Left hindlimb (tissue), 1 donor: ENCODE data around the gene ADARB1.

Experiments used
- DNase-seq: peaks from one replicate; pipeline ENCODE4 v3.0.0-alpha.2; 2018

ADARB1 gene

GRCh38 chr21:45243603-45244002, 169.2 kb downstream of the ADARB1 start:
- no peak for DNase-seq

- DNase-seq, result no peak
These were observed 170.5 kb downstream of the ADARB1 start for GRCh38 chr21:45244799-45245340.

- DNase-seq, result no peak
These were observed 172.3 kb downstream of the ADARB1 start for GRCh38 chr21:45246386-45247320.

DNA sequence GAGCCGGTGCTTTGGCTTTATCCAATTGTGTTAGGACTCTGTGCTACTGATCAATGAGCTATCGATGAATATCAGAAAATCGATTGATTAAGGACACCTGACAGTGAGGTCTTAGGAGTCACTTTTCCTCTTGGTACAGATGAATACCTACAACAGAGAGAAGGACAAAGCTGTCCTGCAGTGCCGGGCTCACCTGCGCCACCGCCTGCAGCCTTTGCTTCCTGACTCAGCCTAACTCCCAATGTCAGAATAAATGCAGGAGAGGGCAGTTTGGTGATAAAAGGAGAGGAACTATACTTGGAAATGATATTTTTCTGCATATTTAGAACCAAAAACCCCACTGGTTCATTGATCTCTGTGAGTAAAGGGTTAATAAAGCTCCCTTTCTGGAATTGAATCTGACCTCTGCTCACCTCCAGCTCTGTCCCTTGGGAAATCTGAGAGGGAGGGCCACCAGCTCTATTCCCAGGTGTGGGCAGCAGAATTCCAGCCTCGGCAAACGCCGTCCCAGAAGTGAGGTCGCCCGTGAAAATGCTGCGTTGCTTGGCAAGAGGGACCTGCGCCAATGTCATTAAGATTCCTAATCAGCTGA, 174.0 kb downstream of the ADARB1 start:
- DNase-seq, result no peak

- DNase-seq, result no peak
These were observed 174.6 kb downstream of the ADARB1 start for GRCh38 chr21:45248893-45249381.

DNA sequence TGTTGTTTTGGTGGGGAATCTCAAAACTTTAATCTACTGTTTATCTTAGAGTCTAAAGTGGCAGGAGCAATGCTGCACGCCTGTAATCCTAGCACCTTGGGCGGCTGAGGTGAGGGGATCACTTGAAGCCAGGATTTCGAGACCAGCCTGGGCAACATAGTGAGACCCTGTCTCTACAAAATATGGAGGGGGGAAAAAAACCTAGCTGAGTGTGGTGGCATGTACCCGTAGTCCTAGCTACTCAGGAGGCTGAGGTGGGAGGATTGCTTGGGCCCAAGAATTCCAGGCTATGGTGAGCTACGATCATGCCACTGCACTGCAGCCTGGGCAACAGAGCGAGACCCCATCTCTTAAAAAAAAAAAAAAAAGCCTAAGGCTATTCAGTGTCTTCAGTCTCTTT, 175.2 kb downstream of the ADARB1 start:
- no peak for DNase-seq

- no peak for DNase-seq
These were observed 175.9 kb downstream of the ADARB1 start for GRCh38 chr21:45250272-45250671.

GRCh38 chr21:45250914-45251634, 176.7 kb downstream of the ADARB1 start:
- no peak for DNase-seq

DNA sequence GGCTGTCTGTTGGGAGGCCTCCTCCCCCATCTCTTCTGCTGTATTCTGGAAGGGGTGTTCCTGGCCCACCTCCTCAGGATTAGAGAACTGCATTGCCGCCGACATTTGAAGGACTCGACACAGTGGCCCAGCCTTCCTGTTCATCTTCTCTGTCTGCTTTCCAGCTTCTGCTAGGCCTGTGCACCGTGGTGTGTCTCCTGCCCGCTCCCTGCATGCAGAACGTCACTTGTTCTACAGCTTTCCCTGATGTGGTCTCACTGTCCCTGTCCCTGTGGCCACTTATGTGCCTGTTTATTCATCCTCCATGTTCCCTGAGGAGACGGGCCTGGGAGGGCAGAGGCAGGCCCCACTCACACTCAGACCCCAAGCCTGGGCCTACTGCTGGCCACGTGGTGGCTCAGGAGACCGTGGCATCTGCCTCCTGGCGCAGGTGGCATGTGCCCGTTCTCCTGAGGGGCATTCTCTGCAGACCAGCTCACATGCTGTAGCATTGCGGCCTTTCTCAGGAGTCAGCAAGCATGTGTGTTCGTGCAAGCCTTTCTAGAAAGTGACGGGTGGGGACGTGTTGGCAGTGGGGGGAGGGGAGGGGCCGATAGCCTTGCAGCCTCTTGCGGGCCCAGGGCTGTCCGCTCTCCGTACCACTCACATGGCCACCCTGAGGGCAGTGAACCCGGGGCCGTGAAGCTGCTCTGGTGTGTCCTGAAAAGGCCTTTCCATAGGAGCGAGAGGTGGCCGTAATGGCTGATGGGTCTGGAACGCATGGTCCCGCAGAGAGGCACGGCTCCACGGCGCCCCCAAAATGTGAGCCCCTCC, 177.5 kb downstream of the ADARB1 start:
- DNase-seq, result no peak

GRCh38 chr21:45252448-45252925, 178.1 kb downstream of the ADARB1 start:
- no peak for DNase-seq

DNA sequence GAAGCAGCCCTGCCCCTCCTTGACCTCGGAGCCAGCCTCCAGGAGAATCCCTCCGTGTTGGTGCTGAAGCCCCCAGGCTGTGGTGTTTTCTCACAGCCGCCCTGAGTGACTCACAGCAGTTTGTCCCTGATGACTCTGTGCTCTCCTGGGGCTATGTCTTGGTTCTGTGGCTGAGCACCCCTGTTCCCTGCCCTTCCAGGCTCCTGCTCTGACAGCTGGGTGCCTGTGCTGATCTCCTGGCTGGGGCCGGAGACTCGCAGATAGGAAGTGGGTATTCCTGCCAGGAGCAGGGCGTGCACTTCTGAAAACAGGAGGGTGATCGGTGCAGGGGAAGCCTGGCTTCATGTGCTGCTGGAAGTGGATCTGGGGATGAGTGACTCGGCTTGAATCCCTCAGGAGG, 178.8 kb downstream of the ADARB1 start:
- DNase-seq, result no peak

- DNase-seq, result no peak
These were observed 179.5 kb downstream of the ADARB1 start for GRCh38 chr21:45253633-45254459.

DNA sequence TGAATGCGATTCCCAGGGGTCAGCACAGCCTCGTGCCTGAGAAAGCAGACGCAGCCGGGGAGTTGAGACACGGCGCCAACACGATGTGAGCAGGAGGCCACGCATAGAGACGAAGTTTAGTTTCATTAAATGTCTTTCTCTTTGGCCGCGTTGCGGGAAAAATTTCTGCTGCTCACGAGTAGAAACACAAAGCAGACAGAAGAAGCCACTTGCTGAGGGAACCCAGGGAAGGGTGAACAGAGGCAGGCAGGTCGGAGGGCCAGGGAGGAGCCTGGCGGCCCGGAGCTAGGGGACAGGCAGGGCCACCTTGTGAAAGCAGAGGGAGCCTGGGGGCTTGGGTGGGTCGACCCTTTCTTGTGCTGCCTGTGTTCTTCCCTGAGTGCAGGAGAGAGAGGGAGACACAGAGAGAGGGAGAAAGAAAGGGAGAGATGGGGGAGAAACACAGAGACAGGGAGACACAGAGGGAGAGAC, 180.1 kb downstream of the ADARB1 start:
- DNase-seq, result no peak

DNA sequence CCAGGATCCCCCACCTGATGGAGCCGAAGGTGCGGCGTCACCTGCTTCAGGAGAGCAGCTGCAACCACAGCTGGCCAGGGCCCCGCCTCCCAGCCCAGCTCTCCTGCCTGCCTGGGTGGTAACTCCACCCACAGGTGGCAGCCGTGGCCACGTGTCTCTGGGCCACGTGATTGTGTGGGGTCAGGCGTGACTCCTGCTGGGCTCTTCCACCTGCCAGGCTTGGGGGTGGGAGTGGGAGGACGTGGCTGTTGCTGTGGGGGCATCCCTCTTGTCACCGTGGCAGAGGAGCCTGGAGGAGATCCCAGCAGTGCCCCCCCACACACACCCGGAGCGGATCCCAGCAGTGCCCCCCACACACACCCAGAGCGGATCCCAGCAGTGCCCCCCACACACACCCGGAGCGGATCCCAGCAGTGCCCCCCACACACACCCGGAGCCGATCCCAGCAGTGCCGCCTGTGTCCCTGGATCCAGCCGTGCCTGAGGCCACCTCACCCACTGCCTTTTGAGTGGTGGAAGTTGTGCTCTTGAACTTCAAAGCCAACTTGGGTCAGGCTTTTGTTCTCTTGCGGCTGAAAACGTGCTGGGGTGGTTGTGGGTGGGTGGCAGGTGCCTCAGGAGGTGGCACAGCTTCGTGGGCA, 181.1 kb downstream of the ADARB1 start:
- no peak for DNase-seq

DNA sequence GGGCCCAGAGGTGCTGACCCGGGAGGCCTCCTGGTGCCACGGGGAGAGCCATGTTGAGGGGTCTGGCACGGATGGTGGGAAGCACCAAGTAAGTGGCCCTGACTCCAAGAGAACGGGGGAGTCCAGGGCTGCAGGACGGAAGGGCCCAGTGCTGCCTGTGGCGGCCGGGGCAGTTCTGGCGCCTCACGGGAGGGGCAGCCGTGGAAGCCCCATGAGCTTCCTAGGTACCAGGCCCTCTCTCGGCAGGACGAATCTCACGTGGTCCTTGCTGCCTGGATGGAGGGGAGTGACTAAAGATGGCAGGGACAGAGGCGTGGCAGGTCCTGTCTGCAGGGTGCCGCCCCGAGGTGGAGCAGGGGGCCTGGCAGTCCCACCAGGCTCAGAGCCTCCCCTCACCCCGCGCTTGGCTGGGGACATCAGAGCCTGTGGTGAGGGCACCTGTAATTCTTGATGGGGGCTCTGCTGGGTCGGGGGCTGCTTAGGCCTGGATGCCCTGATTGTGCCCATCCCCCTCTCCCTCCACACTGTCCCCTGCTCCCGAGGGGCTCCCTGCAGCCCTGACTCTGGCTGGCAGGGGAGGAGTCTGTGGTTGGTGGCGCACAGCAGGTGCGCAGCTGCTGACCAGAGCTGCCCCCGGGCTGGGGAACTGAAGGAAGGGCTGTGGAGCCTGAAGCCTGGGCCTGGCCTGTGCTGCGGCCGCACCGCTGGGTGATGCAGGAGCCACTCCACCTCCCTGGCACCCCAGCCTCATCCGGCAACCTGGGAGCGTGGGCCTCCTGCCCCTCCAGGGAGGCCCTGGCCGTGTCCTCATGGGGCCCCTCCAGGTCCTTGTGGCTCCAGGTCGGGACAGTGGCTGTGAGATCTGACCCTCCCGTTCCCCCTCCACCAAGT, 181.9 kb downstream of the ADARB1 start:
- no peak for DNase-seq

- no peak for DNase-seq
These were observed 182.7 kb downstream of the ADARB1 start for GRCh38 chr21:45256912-45257672.

DNA sequence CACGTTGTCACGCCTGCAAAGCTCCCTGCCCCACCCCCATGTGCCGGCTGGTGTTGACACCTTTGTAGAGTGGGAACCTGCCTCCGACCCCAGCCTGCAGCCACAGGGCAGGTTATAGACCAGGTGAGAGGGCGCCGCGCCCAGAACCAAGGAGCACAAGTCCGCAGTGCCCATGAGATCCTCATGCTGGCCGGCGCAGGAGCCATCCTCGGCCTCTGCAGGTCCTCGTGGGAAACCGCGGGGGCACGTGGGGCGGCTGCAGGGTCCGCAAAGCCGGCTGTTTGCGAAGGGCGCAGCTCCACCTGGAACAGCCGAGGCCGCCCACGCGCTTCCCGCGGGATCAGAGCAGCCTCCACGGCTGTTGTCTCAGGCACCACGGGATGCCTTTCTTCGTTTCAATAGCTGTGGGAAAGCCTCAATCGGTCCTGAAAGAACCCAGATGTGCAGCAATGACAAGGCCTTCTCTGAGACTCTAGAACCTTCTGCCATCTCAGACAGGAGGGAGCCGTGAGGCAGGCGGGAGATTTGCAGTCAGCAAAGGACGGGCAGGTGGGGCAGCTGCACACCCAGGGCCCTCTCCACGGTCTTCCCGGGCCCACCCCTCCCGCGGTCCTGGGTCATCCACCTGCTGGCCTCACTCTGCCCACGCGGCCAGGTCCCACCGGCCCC, 183.4 kb downstream of the ADARB1 start:
- no peak for DNase-seq

DNA sequence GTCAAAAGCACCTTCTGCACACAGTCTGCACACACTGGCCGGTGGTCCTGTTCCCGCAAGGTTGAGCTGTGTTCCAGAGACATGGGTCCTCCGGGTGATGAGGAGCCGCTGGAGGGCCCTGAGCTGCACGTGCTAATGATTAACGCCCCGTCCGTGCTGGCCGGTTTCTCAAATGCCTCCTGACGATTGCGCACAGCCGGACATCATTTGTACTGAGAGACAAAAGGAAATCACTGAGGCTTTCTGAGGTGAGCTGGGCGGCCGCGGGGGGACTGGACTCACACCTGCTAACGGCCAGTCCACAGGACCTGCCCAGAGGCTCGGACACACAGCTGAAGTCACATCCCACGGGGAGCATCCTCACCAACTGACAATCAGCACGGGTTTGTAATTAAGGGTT, 184.1 kb downstream of the ADARB1 start:
- no peak for DNase-seq
